ENCODE data around the gene CD47.

The CD47 gene

GRCh38 chr3:108091498-108092250 is 843 bp upstream of the CD47 start:
- in situ Hi-C loops (cut with MboI; ENCODE audit: low sequenced_read_pairs) = no loop called here

GRCh38 chr3:108090049-108090700 is 656 bp downstream of the CD47 start:
- in situ Hi-C loops (cut with MboI; ENCODE audit: low sequenced_read_pairs) = no loop called here

GRCh38 chr3:108089579-108089978 is 1.3 kb downstream of the CD47 start:
- in situ Hi-C loops (cut with MboI; ENCODE audit: low sequenced_read_pairs) = no loop called here

- in situ Hi-C loops (cut with MboI; ENCODE audit: low sequenced_read_pairs) = no loop called here
Measured at GRCh38 chr3:108088697-108089096, 2.1 kb downstream of the CD47 start.

- in situ Hi-C loops (cut with MboI; ENCODE audit: low sequenced_read_pairs) = no loop called here
Measured at GRCh38 chr3:108088146-108088545, 2.7 kb downstream of the CD47 start.

- in situ Hi-C loops (cut with MboI; ENCODE audit: low sequenced_read_pairs) = no loop called here
Measured at GRCh38 chr3:108086653-108087052, 4.2 kb downstream of the CD47 start.

- in situ Hi-C loops (cut with MboI; ENCODE audit: low sequenced_read_pairs) = no loop called here
Measured at GRCh38 chr3:108085810-108086350, 5.0 kb downstream of the CD47 start.

GRCh38 chr3:108085370-108085769 is 5.5 kb downstream of the CD47 start:
- in situ Hi-C loops (cut with MboI; ENCODE audit: low sequenced_read_pairs) = no loop called here

GRCh38 chr3:108079877-108080276 is 11.0 kb downstream of the CD47 start:
- in situ Hi-C loops (cut with MboI; ENCODE audit: low sequenced_read_pairs) = no loop called here

- in situ Hi-C loops (cut with MboI; ENCODE audit: low sequenced_read_pairs) = no loop called here
Measured at GRCh38 chr3:108079043-108079442, 11.8 kb downstream of the CD47 start.

GRCh38 chr3:108076564-108076963 is 14.3 kb downstream of the CD47 start:
- in situ Hi-C loops (cut with MboI; ENCODE audit: low sequenced_read_pairs) = no loop called here

- in situ Hi-C loops (cut with MboI; ENCODE audit: low sequenced_read_pairs) = no loop called here
Measured at GRCh38 chr3:108073764-108074431, 16.9 kb downstream of the CD47 start.

- in situ Hi-C loops (cut with MboI; ENCODE audit: low sequenced_read_pairs) = no loop called here
Measured at GRCh38 chr3:108071368-108071767, 19.5 kb downstream of the CD47 start.

GRCh38 chr3:108070356-108070755 is 20.5 kb downstream of the CD47 start:
- in situ Hi-C loops (cut with MboI; ENCODE audit: low sequenced_read_pairs) = no loop called here

GRCh38 chr3:108067768-108068167 is 23.1 kb downstream of the CD47 start:
- in situ Hi-C loops (cut with MboI; ENCODE audit: low sequenced_read_pairs) = no loop called here

- in situ Hi-C loops (cut with MboI; ENCODE audit: low sequenced_read_pairs) = no loop called here
Measured at GRCh38 chr3:108065096-108065495, 25.7 kb downstream of the CD47 start.

- in situ Hi-C loops (cut with MboI; ENCODE audit: low sequenced_read_pairs) = no loop called here
Measured at GRCh38 chr3:108064293-108064887, 26.4 kb downstream of the CD47 start.

- in situ Hi-C loops (cut with MboI; ENCODE audit: low sequenced_read_pairs) = no loop called here
Measured at GRCh38 chr3:108062051-108062450, 28.8 kb downstream of the CD47 start.

- in situ Hi-C loops (cut with MboI; ENCODE audit: low sequenced_read_pairs) = no loop called here
Measured at GRCh38 chr3:108060331-108060730, 30.5 kb downstream of the CD47 start.

- in situ Hi-C loops (cut with MboI; ENCODE audit: low sequenced_read_pairs) = no loop called here
Measured at GRCh38 chr3:108055931-108056330, 34.9 kb downstream of the CD47 start.

- in situ Hi-C loops (cut with MboI; ENCODE audit: low sequenced_read_pairs) = no loop called here
Measured at GRCh38 chr3:108054935-108055334, 35.9 kb downstream of the CD47 start.
